ENCODE data around the gene MRTFA. TPM values are rescaled to one million over a fixed set of nuclear protein-coding genes. Genes with fewer than 3 reads are reported as not detected.

MRTFA gene
- total RNA-seq, 1 donor from 2014 or later: 115 TPM

GRCh38 chr22:40613067-40613466 lies 23.5 kb downstream of the MRTFA start:
- intact Hi-C loops (cut with micrococcal nuclease): no loop called here
- DNase-seq (no peak), ATAC-seq (ENCODE audit: low read depth) (no peak)
- ChIA-PET POLR2A (interaction anchor here (0.6 kb wide), 1 partner anchor 17 kb away, joined by 3 read pairs; no protein-coding TSS in a partner anchor), CTCF (no interaction called here)
- H3K27ac Mint-ChIP-seq: no peak overlapping the region
- peaks cover 18% of the 10 kb centered on the region for H3K4me1 Mint-ChIP-seq
- no peaks in the 10 kb centered on the region for H3K9me3 Mint-ChIP-seq
- no peak for TF ChIP-seq CTCF (IDR thresholded peaks at IDR 0.05)
- no peak overlapping the region for H3K4me3 Mint-ChIP-seq
- peaks cover 6% of the 10 kb centered on the region for H3K36me3 Mint-ChIP-seq (ENCODE audit: low read depth)
- H3K27me3 Mint-ChIP-seq: no peaks in the 10 kb centered on the region

DNA sequence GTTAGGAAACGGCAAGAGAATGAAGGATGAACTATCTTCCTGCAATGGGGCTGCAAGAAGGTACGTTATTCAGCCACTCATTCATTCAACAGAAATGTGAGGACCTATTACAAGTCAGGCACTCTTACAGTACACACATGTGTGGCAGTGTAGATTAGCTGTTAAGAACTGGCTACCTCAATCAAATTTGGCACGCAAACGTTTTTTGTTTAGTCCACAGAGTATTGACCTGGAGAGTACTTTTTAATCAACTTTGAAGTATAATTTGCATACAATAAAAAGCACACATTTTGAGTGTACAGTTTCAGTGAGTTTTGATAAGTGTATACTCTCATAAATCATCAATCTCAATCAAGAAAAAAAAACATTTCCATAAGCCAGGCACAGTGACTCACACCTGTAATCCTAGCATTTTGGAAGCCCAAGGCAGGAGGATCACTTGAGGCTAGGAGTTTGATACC lies 24.2 kb downstream of the MRTFA start:
- H3K4me3 Mint-ChIP-seq: no peak overlapping the region
- ChIA-PET POLR2A (interaction anchor here (0.6 to 2.1 kb wide), 2 partner anchors 15 to 18 kb away, joined by 3 to 6 read pairs; no protein-coding TSS in a partner anchor), CTCF (no interaction called here)
- H3K4me1 Mint-ChIP-seq: peaks cover 21% of the 10 kb centered on the region
- ATAC-seq (ENCODE audit: low read depth): no peak
- no peak overlapping the region for H3K27ac Mint-ChIP-seq
- no peak for TF ChIP-seq CTCF (IDR thresholded peaks at IDR 0.05)
- H3K36me3 Mint-ChIP-seq (ENCODE audit: low read depth): peaks cover 4% of the 10 kb centered on the region
- intact Hi-C loops (cut with micrococcal nuclease): no loop called here
- DNase-seq: no peak
- no peaks in the 10 kb centered on the region for H3K9me3 Mint-ChIP-seq
- no peaks in the 10 kb centered on the region for H3K27me3 Mint-ChIP-seq

DNA sequence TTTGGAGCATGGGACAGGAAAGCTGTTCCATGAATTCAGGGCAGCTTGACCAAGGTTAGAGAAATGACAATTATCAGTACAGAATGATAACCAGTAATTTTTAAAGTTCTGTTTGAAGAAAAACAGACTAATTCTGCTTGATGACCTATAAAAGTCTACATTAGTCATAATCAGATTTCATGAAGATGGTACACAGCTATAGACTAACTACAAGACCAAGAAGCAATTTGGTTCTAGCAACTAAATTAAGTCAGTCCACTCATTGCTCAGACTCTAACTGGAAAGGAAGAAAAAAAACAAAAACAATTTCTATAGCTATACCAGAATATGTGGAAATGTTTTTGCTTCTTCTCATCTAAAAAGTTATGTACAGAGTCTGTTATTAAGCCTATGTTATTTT lies 24.9 kb downstream of the MRTFA start:
- H3K9me3 Mint-ChIP-seq: no peaks in the 10 kb centered on the region
- intact Hi-C loops (cut with micrococcal nuclease): no loop called here
- ATAC-seq (ENCODE audit: low read depth): no peak
- peaks cover 29% of the 10 kb centered on the region for H3K4me1 Mint-ChIP-seq
- peaks cover 3% of the 10 kb centered on the region for H3K36me3 Mint-ChIP-seq (ENCODE audit: low read depth)
- POLR2A ChIA-PET: interaction anchor here (0.6 to 2.1 kb wide), 2 partner anchors 14 to 17 kb away, joined by 5 to 6 read pairs; no protein-coding TSS in a partner anchor
- TF ChIP-seq CTCF (IDR thresholded peaks at IDR 0.05): no peak
- H3K27me3 Mint-ChIP-seq: no peaks in the 10 kb centered on the region
- no peak overlapping the region for H3K27ac Mint-ChIP-seq
- H3K4me3 Mint-ChIP-seq: no peak overlapping the region
- CTCF ChIA-PET: no interaction called here
- no peak for DNase-seq

DNA sequence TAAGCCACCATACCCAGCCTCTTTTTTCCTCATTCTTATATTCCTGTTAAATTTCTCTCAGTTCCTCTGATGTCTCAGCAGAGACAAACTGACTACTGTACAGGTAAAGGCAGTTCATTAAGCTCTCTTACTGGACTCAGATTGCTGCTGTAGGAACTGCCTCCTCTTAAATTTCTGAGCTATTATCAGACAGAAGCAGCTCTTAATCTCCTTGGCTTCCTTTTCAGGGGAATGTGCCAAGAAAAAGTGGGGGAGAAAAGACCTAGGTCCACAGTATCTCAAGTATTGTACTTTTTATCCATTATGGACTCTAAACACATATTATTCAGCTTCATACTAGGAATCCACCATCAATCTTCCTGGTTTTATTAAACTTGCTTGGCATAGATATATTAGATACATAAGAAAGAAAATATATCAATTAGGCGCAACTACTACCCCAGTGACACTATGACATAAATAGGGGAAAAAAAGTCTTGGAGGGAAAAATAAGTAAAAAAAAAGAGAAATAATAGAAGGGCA lies 26.1 kb downstream of the MRTFA start:
- Mint-ChIP-seq H3K9me3 (no peaks in the 10 kb centered on the region), H3K36me3 (ENCODE audit: low read depth) (no peaks in the 10 kb centered on the region), H3K4me1 (peaks cover 36% of the 10 kb centered on the region), H3K4me3 (no peak overlapping the region), H3K27ac (no peak overlapping the region), H3K27me3 (no peaks in the 10 kb centered on the region)
- DNase-seq (no peak), ATAC-seq (ENCODE audit: low read depth) (no peak)
- POLR2A ChIA-PET: interaction anchor here (0.6 to 1.4 kb wide), 4 partner anchors 9 to 25 kb away, joined by 3 to 4 read pairs (median 4); no protein-coding TSS in a partner anchor
- intact Hi-C loops (cut with micrococcal nuclease): no loop called here
- CTCF ChIA-PET: interaction anchor here (0.7 to 0.9 kb wide), 2 partner anchors 12 to 98 kb away, joined by 3 read pairs; no protein-coding TSS in a partner anchor
- no peak for TF ChIP-seq CTCF (IDR thresholded peaks at IDR 0.05)

- ChIA-PET CTCF (interaction anchor here (0.6 to 0.7 kb wide), 2 partner anchors 12 to 17 kb away, joined by 4 read pairs; no protein-coding TSS in a partner anchor), POLR2A (interaction anchor here (0.6 to 0.7 kb wide), 3 partner anchors 22 to 98 kb away, joined by 4 to 9 read pairs (median 5); no protein-coding TSS in a partner anchor)
- no peak for ATAC-seq (ENCODE audit: low read depth)
- no peaks in the 10 kb centered on the region for H3K36me3 Mint-ChIP-seq (ENCODE audit: low read depth)
- no peak for TF ChIP-seq CTCF (IDR thresholded peaks at IDR 0.05)
- intact Hi-C loops (cut with micrococcal nuclease): no loop called here
- DNase-seq: no peak
- H3K4me1 Mint-ChIP-seq: peaks cover 44% of the 10 kb centered on the region
- no peaks in the 10 kb centered on the region for H3K27me3 Mint-ChIP-seq
- H3K27ac Mint-ChIP-seq: no peak overlapping the region
- no peaks in the 10 kb centered on the region for H3K9me3 Mint-ChIP-seq
- H3K4me3 Mint-ChIP-seq: no peak overlapping the region
Measured at GRCh38 chr22:40609216-40609615, 27.3 kb downstream of the MRTFA start.

All from activated B cell treated with CpG ODN at 0.5 μM for 24 hours (primary cell).